Fibroblast of lung (primary cell): Measurements from ENCODE around the gene ARID1B.

ENCODE experiments used
- CTCF ChIP-seq, 2 donors: IDR thresholded peaks in 1 of 2; conservative IDR thresholded peaks in 1 of 2; 1 replicate in 1 of 2; 2 replicates in 1 of 2; pipeline ENCODE4 v1.5.1; 2011 to 2012; ENCODE audit warnings: low read length in 2 of 2, control low read depth in 1 of 2, inconsistent platforms in 1 of 2, low read depth in 1 of 2, mild to moderate bottlenecking in 1 of 2
- EZH2 ChIP-seq: IDR thresholded peaks from 2 replicates; pipeline ENCODE4 v1.5.1; 2012; ENCODE audit warnings: low read length, control low read depth, mild to moderate bottlenecking; ENCODE audit errors: missing control alignments

- TF ChIP-seq CTCF (conservative IDR thresholded peaks at IDR 0.05 in 1 of 2, IDR thresholded peaks at IDR 0.05 in 1 of 2; ENCODE audit: low read depth in 1 of 2, low read length in 2 of 2) (no peak), EZH2 (no peak)
These were observed 438.5 kb downstream of the ARID1B start for GRCh38 chr6:157215717-157216116.
